Keratinocyte (primary cell): ENCODE results near the gene SP6. TPM values are rescaled to one million over a fixed set of nuclear protein-coding genes. Genes with fewer than 3 reads are reported as not detected.

ENCODE experiments used
- DNase-seq: peaks from one replicate; pipeline ENCODE4 v3.0.0-alpha.2; 2011; ENCODE audit warnings: low read depth, missing footprints, low spot score
- FAIRE-seq: peaks from 2 replicates; lab custom pipeline; 2011; peaks lifted over from hg19 to GRCh38; lab: Jason Lieb, UNC
- H2AFZ ChIP-seq: 2 replicates; pipeline ENCODE4 v1.6.0; 2012; ENCODE audit warnings: low read length, control low read depth, inconsistent platforms; ENCODE audit not compliant: control insufficient read depth
- H3K27ac ChIP-seq: 2 replicates; pipeline ENCODE4 v1.5.1; 2011; ENCODE audit warnings: low read length; ENCODE audit not compliant: control insufficient read depth, insufficient read depth
- H3K27me3 ChIP-seq: 3 replicates; pipeline ENCODE4 v1.6.0; 2011; ENCODE audit warnings: low read length; ENCODE audit not compliant: control insufficient read depth, insufficient read depth; ENCODE audit errors: extremely low read depth
- H3K36me3 ChIP-seq, 2 experiments: 2 replicates in 1 of 2; 3 replicates in 1 of 2; pipeline ENCODE4 v1.5.1; 2011; ENCODE audit warnings: low read length in 2 of 2, mild to moderate bottlenecking in 1 of 2; ENCODE audit not compliant: control insufficient read depth in 2 of 2, insufficient read depth in 2 of 2; ENCODE audit errors: extremely low read depth in 1 of 2
- H3K4me1 ChIP-seq: 3 replicates; pipeline ENCODE4 v1.5.1; 2011; ENCODE audit warnings: low read length; ENCODE audit not compliant: control insufficient read depth, insufficient read depth; ENCODE audit errors: extremely low read depth
- H3K4me2 ChIP-seq: 3 replicates; pipeline ENCODE4 v1.6.0; 2011; ENCODE audit warnings: low read depth, low read length; ENCODE audit not compliant: control insufficient read depth, insufficient read depth; ENCODE audit errors: extremely low read depth
- H3K4me3 ChIP-seq, 3 experiments: fragments of 200-600 bp in 1 of 3; sonication (generic) in 1 of 3; 2 replicates in 2 of 3; 3 replicates in 1 of 3; pipeline ENCODE4 v1.5.1; 2011 to 2016; ENCODE audit warnings: low read length in 3 of 3, mild to moderate bottlenecking in 3 of 3, control low read depth in 2 of 3, inconsistent platforms in 1 of 3, low read depth in 1 of 3, mixed read lengths in 1 of 3, mixed run types in 1 of 3, moderate library complexity in 1 of 3; ENCODE audit not compliant: control insufficient read depth in 2 of 3, insufficient read depth in 2 of 3; ENCODE audit errors: extremely low read depth in 1 of 3
- H3K79me2 ChIP-seq: 2 replicates; pipeline ENCODE4 v1.6.0; 2012; ENCODE audit warnings: low read length; ENCODE audit not compliant: control insufficient read depth, insufficient read depth
- H3K9ac ChIP-seq: 3 replicates; pipeline ENCODE4 v1.6.0; 2011; ENCODE audit warnings: low read length; ENCODE audit not compliant: control insufficient read depth, insufficient read depth; ENCODE audit errors: extremely low read depth
- H3K9me1 ChIP-seq: 3 replicates; pipeline ENCODE4 v1.6.0; 2011; ENCODE audit warnings: low read length; ENCODE audit not compliant: control insufficient read depth, insufficient read depth; ENCODE audit errors: extremely low read depth
- H3K9me3 ChIP-seq: 2 replicates; pipeline ENCODE4 v1.5.1; 2012; ENCODE audit warnings: low read depth, low read length; ENCODE audit not compliant: control insufficient read depth
- H4K20me1 ChIP-seq: 3 replicates; pipeline ENCODE4 v1.6.0; 2011; ENCODE audit warnings: low read length; ENCODE audit not compliant: control insufficient read depth, insufficient read depth; ENCODE audit errors: extremely low read depth
- EZH2 ChIP-seq: IDR thresholded peaks from one replicate; pipeline ENCODE4 v1.6.1; 2012; ENCODE audit warnings: inconsistent platforms, mild to moderate bottlenecking, low read length, moderate library complexity
- dilution Hi-C: fragments of 300-500 bp; cut with MboI; formaldehyde crosslinking; loops from one replicate; pipeline ENCODE4 v1.7.0; 2020; ENCODE audit warnings: low sequenced_read_pairs; ENCODE audit not compliant: extremely low pct_ligation_motif_present
- polyA plus RNA-seq, 5 experiments: library from polyadenylated mRNA; depleted of rRNA in 3 of 5; stranded (reverse) in 3 of 5; stranded (forward) in 1 of 5; unstranded in 1 of 5; fragments of >200 nt; gene quantifications; 1 replicate in 1 of 5; 2 replicates in 3 of 5; 3 replicates in 1 of 5; pipeline versions ENCODE4 v1.2.1 to v1.2.3, GENCODE V29; 2011 to 2012; ENCODE audit warnings: missing spikeins in 2 of 5, low read depth in 1 of 5, low replicate concordance in 1 of 5
- TF ChIP-seq, protein P1 (sequence below), 3 experiments: IDR thresholded peaks in 1 of 3; conservative IDR thresholded peaks in 1 of 3; optimal IDR thresholded peaks in 1 of 3; 2 replicates in 2 of 3; 3 replicates in 1 of 3; pipeline versions ENCODE3 to v1.5.1; 2011; ENCODE audit warnings: low read length in 3 of 3, mild to moderate bottlenecking in 3 of 3, moderate library complexity in 2 of 3, control low read depth in 1 of 3, inconsistent platforms in 1 of 3; ENCODE audit not compliant: insufficient read depth in 2 of 3; ENCODE audit errors: extremely low read depth in 1 of 3

The SP6 gene
- polyA plus RNA-seq, 1 donor (not counting 4 experiments of a cell fraction or from before 2014, with no cell fraction given), result 2.0 TPM

GRCh38 chr17:47866941-47867340, 16.0 kb upstream of the SP6 start:
- Histone ChIP-seq H4K20me1 (no peaks in the 10 kb centered on the region), H2AFZ (no peak overlapping the region), H3K9me1 (no peaks in the 10 kb centered on the region), H3K4me1 (peaks cover 25% of the 10 kb centered on the region), H3K4me2 (no peak overlapping the region), H3K36me3 (no peaks in the 10 kb centered on the region), H3K9me3 (no peaks in the 10 kb centered on the region), H3K27me3 (peaks cover 6% of the 10 kb centered on the region), H3K9ac (no peak overlapping the region), H3K79me2 (no peaks in the 10 kb centered on the region), H3K4me3 (no peak overlapping the region), H3K27ac (no peak overlapping the region)
- DNase-seq (no peak), FAIRE-seq (no peak)
- TF ChIP-seq, protein P1, sequence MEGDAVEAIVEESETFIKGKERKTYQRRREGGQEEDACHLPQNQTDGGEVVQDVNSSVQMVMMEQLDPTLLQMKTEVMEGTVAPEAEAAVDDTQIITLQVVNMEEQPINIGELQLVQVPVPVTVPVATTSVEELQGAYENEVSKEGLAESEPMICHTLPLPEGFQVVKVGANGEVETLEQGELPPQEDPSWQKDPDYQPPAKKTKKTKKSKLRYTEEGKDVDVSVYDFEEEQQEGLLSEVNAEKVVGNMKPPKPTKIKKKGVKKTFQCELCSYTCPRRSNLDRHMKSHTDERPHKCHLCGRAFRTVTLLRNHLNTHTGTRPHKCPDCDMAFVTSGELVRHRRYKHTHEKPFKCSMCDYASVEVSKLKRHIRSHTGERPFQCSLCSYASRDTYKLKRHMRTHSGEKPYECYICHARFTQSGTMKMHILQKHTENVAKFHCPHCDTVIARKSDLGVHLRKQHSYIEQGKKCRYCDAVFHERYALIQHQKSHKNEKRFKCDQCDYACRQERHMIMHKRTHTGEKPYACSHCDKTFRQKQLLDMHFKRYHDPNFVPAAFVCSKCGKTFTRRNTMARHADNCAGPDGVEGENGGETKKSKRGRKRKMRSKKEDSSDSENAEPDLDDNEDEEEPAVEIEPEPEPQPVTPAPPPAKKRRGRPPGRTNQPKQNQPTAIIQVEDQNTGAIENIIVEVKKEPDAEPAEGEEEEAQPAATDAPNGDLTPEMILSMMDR (optimal IDR thresholded peaks at IDR 0.05 in 1 of 3, IDR thresholded peaks at IDR 0.05 in 1 of 3, conservative IDR thresholded peaks at IDR 0.05 in 1 of 3; ENCODE audit: extremely low read depth in 1 of 3, insufficient read depth in 2 of 3, low read length in 3 of 3), result no peak
- TF ChIP-seq EZH2, result no peak
- dilution Hi-C loops, result no loop called here

DNA sequence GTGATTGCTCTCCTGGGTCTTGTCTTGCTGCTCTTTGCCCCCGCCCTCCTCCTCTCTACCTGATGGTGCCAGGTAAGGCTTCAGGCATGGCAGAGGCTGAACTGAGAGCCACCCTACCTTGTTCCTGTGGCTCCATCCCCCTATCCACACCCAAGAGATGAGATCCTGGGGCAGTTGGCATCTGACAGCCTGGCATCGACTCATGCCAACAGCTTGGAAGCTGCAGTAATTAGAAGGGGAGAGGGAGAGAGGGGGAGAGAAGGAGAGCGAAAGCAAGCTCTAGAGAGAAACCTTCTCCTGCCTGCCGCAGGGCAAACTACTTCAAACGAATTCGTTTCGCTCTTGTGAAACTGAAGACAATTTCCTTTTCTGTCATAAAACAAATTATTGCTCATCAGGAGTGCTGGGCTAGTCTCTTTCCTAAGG, 13.8 kb upstream of the SP6 start:
- H3K4me3 ChIP-seq, result peak overlapping the region in 2 of 3 experiments; percentile 48 to 56
- H4K20me1 ChIP-seq, result no peaks in the 10 kb centered on the region
- no peaks in the 10 kb centered on the region for H3K9me3 ChIP-seq
- H3K9ac ChIP-seq, result peak overlapping the region; percentile 20
- peak overlapping the region; percentile 22 for H3K27ac ChIP-seq
- no peaks in the 10 kb centered on the region for H3K9me1 ChIP-seq
- H3K27me3 ChIP-seq, result peaks cover 6% of the 10 kb centered on the region
- TF ChIP-seq EZH2, result no peak
- TF ChIP-seq, protein P1 (optimal IDR thresholded peaks at IDR 0.05 in 1 of 3, IDR thresholded peaks at IDR 0.05 in 1 of 3, conservative IDR thresholded peaks at IDR 0.05 in 1 of 3; ENCODE audit: extremely low read depth in 1 of 3, insufficient read depth in 2 of 3, low read length in 3 of 3), result no peak
- H3K4me1 ChIP-seq, result peaks cover 24% of the 10 kb centered on the region
- FAIRE-seq (peak; percentile 76), DNase-seq (no peak)
- H3K36me3 ChIP-seq, result no peaks in the 10 kb centered on the region
- H2AFZ ChIP-seq, result peak overlapping the region; percentile 92
- H3K4me2 ChIP-seq, result peak overlapping the region; percentile 80
- no peaks in the 10 kb centered on the region for H3K79me2 ChIP-seq
- dilution Hi-C loops, result no loop called here
